ENCODE data around the gene TOP3B. TPM values are rescaled to one million over a fixed set of nuclear protein-coding genes. Genes with fewer than 3 reads are reported as not detected.

TOP3B gene
- total RNA-seq, 1 donor from 2014 or later, result 40.9 TPM

DNA sequence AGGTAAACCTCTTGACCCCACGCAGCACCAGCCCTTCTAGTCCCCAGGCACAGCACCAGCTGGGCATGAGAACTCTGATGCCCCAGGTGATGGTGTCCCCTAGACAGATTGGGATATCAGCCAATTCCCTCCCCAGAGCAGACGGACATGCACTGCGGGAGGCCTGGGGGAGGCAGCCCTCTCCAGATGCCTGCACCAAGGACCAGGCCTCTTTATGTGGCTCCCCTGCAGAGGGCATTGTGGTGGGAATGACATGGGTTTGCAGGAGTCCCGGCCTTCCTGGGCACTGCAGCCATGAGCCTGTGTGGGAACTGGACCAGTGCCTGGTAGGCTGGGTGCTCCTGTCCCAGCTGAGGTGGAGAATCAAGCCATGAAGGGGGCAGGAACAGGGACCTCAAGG lies 55.9 kb downstream of the TOP3B start:
- no peaks in the 10 kb centered on the region for H3K9me3 Mint-ChIP-seq
- no peak overlapping the region for H3K27ac Mint-ChIP-seq
- no peak overlapping the region for H3K4me3 Mint-ChIP-seq (ENCODE audit: low read depth)
- H3K27me3 Mint-ChIP-seq (ENCODE audit: low read depth), result no peaks in the 10 kb centered on the region
- intact Hi-C loops (cut with micrococcal nuclease), result no loop called here
- no peaks in the 10 kb centered on the region for H3K4me1 Mint-ChIP-seq (ENCODE audit: low read depth)
- H3K36me3 Mint-ChIP-seq (ENCODE audit: low read depth), result peaks cover 5% of the 10 kb centered on the region
- DNase-seq (ENCODE audit: low spot score), result no peak

DNA sequence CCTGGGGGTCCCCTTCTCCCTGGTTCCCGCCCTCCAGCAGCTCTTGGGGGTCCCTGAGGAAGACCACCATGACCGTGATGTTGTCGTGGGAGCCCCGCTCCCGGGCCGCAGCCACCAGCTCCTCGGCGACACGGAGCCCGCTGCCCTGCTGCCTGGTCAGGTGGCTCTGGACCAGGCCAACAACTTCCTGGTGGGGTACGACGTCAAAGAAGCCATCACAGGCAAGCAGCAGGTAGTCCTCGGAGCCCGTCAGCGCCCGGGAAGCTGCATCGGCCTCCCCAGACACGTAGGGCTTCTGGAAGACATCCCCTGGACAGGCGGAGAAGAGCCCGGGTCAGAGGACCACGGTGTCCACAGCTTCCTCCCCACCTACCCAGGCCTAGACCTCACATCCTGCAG lies 59.4 kb downstream of the TOP3B start:
- Mint-ChIP-seq H3K4me1 (ENCODE audit: low read depth) (no peaks in the 10 kb centered on the region), H3K36me3 (ENCODE audit: low read depth) (no peaks in the 10 kb centered on the region), H3K27me3 (ENCODE audit: low read depth) (no peaks in the 10 kb centered on the region), H3K9me3 (no peaks in the 10 kb centered on the region), H3K4me3 (ENCODE audit: low read depth) (no peak overlapping the region), H3K27ac (no peak overlapping the region)
- intact Hi-C loops (cut with micrococcal nuclease), result no loop called here
- no peak for DNase-seq (ENCODE audit: low spot score)

- intact Hi-C loops (cut with micrococcal nuclease), result no loop called here
- no peak overlapping the region for H3K27ac Mint-ChIP-seq
- DNase-seq (ENCODE audit: low spot score), result no peak
- H3K4me3 Mint-ChIP-seq (ENCODE audit: low read depth), result no peak overlapping the region
- H3K4me1 Mint-ChIP-seq (ENCODE audit: low read depth), result no peaks in the 10 kb centered on the region
- no peaks in the 10 kb centered on the region for H3K27me3 Mint-ChIP-seq (ENCODE audit: low read depth)
- no peaks in the 10 kb centered on the region for H3K9me3 Mint-ChIP-seq
- no peaks in the 10 kb centered on the region for H3K36me3 Mint-ChIP-seq (ENCODE audit: low read depth)
These were observed 60.0 kb downstream of the TOP3B start for GRCh38 chr22:21922370-21923162.

- Mint-ChIP-seq H3K36me3 (ENCODE audit: low read depth) (no peaks in the 10 kb centered on the region), H3K27ac (no peak overlapping the region), H3K4me3 (ENCODE audit: low read depth) (no peak overlapping the region), H3K4me1 (ENCODE audit: low read depth) (no peaks in the 10 kb centered on the region), H3K27me3 (ENCODE audit: low read depth) (no peaks in the 10 kb centered on the region), H3K9me3 (no peaks in the 10 kb centered on the region)
- intact Hi-C loops (cut with micrococcal nuclease), result no loop called here
- no peak for DNase-seq (ENCODE audit: low spot score)
These were observed 60.9 kb downstream of the TOP3B start for GRCh38 chr22:21921729-21922128.

- intact Hi-C loops (cut with micrococcal nuclease), result no loop called here
- Mint-ChIP-seq H3K4me3 (ENCODE audit: low read depth) (no peak overlapping the region), H3K9me3 (no peaks in the 10 kb centered on the region), H3K36me3 (ENCODE audit: low read depth) (no peaks in the 10 kb centered on the region), H3K4me1 (ENCODE audit: low read depth) (no peaks in the 10 kb centered on the region), H3K27me3 (ENCODE audit: low read depth) (no peaks in the 10 kb centered on the region), H3K27ac (no peak overlapping the region)
- DNase-seq (ENCODE audit: low spot score), result no peak
These were observed 61.3 kb downstream of the TOP3B start for GRCh38 chr22:21921184-21921721.

- DNase-seq (ENCODE audit: low spot score), result no peak
- intact Hi-C loops (cut with micrococcal nuclease), result no loop called here
- Mint-ChIP-seq H3K36me3 (ENCODE audit: low read depth) (no peaks in the 10 kb centered on the region), H3K27me3 (ENCODE audit: low read depth) (no peaks in the 10 kb centered on the region), H3K27ac (no peak overlapping the region), H3K4me1 (ENCODE audit: low read depth) (no peaks in the 10 kb centered on the region), H3K9me3 (no peaks in the 10 kb centered on the region), H3K4me3 (ENCODE audit: low read depth) (no peak overlapping the region)
These were observed 62.0 kb downstream of the TOP3B start for GRCh38 chr22:21920341-21921183.

- no peaks in the 10 kb centered on the region for H3K4me1 Mint-ChIP-seq (ENCODE audit: low read depth)
- H3K4me3 Mint-ChIP-seq (ENCODE audit: low read depth), result no peak overlapping the region
- no peaks in the 10 kb centered on the region for H3K36me3 Mint-ChIP-seq (ENCODE audit: low read depth)
- no peaks in the 10 kb centered on the region for H3K27me3 Mint-ChIP-seq (ENCODE audit: low read depth)
- H3K27ac Mint-ChIP-seq, result no peak overlapping the region
- H3K9me3 Mint-ChIP-seq, result no peaks in the 10 kb centered on the region
- intact Hi-C loops (cut with micrococcal nuclease), result no loop called here
- no peak for DNase-seq (ENCODE audit: low spot score)
These were observed 62.9 kb downstream of the TOP3B start for GRCh38 chr22:21919526-21920307.

GRCh38 chr22:21918466-21919185 lies 64.0 kb downstream of the TOP3B start:
- Mint-ChIP-seq H3K27me3 (ENCODE audit: low read depth) (no peaks in the 10 kb centered on the region), H3K4me1 (ENCODE audit: low read depth) (no peaks in the 10 kb centered on the region), H3K36me3 (ENCODE audit: low read depth) (no peaks in the 10 kb centered on the region), H3K4me3 (ENCODE audit: low read depth) (no peak overlapping the region), H3K9me3 (no peaks in the 10 kb centered on the region), H3K27ac (no peak overlapping the region)
- intact Hi-C loops (cut with micrococcal nuclease), result no loop called here
- DNase-seq (ENCODE audit: low spot score), result no peak

GRCh38 chr22:21917959-21918261 lies 64.7 kb downstream of the TOP3B start:
- DNase-seq (ENCODE audit: low spot score), result no peak
- H3K4me1 Mint-ChIP-seq (ENCODE audit: low read depth), result no peaks in the 10 kb centered on the region
- H3K4me3 Mint-ChIP-seq (ENCODE audit: low read depth), result no peak overlapping the region
- H3K9me3 Mint-ChIP-seq, result no peaks in the 10 kb centered on the region
- no peak overlapping the region for H3K27ac Mint-ChIP-seq
- no peaks in the 10 kb centered on the region for H3K27me3 Mint-ChIP-seq (ENCODE audit: low read depth)
- H3K36me3 Mint-ChIP-seq (ENCODE audit: low read depth), result no peaks in the 10 kb centered on the region
- intact Hi-C loops (cut with micrococcal nuclease), result no loop called here

DNA sequence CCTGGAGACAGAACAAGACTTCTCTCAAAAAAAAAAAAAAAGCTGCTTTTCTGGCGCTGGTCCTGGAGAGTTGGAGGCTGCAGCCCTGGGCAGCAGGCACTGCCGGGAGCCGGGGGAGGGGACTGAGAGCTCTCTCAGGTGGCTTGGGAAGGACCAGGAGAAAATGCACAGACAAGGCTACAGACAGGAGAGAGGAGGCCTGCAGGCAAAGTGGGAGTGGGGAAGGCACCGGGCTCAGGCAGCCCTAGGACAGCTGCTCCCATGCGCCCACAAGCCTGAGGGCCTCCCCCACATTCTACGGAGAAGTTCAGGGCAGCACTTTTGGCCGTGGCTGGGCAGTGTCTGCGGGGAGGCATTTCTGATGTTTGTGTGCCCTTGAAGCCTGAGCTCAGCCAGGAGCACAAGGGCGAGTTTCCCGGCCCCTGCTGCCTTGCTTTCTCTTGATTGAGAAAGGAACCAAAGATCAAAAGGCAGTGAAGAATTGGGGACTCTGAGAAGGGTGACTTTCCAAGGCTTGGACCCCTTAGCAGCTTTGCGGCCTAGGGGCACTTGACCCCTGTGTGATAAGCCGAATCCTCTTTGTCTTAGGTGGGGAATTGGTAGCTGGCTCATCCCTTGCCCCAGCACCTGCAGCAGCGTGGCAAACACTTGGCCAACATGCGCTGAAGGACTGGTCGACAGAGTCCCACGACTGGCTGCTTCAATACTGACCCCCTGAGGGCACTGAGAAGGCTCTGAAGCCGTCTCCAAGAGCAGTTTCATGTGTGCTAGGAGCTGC lies 65.2 kb downstream of the TOP3B start:
- DNase-seq (ENCODE audit: low spot score), result no peak
- no peak overlapping the region for H3K27ac Mint-ChIP-seq
- no peaks in the 10 kb centered on the region for H3K27me3 Mint-ChIP-seq (ENCODE audit: low read depth)
- intact Hi-C loops (cut with micrococcal nuclease), result no loop called here
- no peaks in the 10 kb centered on the region for H3K9me3 Mint-ChIP-seq
- H3K36me3 Mint-ChIP-seq (ENCODE audit: low read depth), result no peaks in the 10 kb centered on the region
- H3K4me3 Mint-ChIP-seq (ENCODE audit: low read depth), result no peak overlapping the region
- no peaks in the 10 kb centered on the region for H3K4me1 Mint-ChIP-seq (ENCODE audit: low read depth)

- Mint-ChIP-seq H3K4me3 (ENCODE audit: low read depth) (no peak overlapping the region), H3K9me3 (no peaks in the 10 kb centered on the region), H3K27me3 (ENCODE audit: low read depth) (no peaks in the 10 kb centered on the region), H3K27ac (no peak overlapping the region), H3K36me3 (ENCODE audit: low read depth) (no peaks in the 10 kb centered on the region), H3K4me1 (ENCODE audit: low read depth) (no peaks in the 10 kb centered on the region)
- no peak for DNase-seq (ENCODE audit: low spot score)
- intact Hi-C loops (cut with micrococcal nuclease), result no loop called here
These were observed 66.2 kb downstream of the TOP3B start for GRCh38 chr22:21916309-21916918.

Data from activated T-helper 2 cell treated with anti-CD3 and anti-CD28 coated beads, Interferon-gamma antibody, Interleukin-2, Interleukin-4, amounts not matched to agents 10 μg/mL and 5 μg/mL and 100 μg/mL, durations not matched to agents 14 hours and 24 hours and 36 hours (primary cell).